ENCODE measurements around the gene LST1. TPM values are rescaled to one million over a fixed set of nuclear protein-coding genes. Genes with fewer than 3 reads are reported as not detected.

Gene LST1
- total and polyA plus RNA-seq, 2 of the 8 experiments (the other 6 are each of a cell fraction or from before 2014, with no cell fraction given) = not detected

DNA sequence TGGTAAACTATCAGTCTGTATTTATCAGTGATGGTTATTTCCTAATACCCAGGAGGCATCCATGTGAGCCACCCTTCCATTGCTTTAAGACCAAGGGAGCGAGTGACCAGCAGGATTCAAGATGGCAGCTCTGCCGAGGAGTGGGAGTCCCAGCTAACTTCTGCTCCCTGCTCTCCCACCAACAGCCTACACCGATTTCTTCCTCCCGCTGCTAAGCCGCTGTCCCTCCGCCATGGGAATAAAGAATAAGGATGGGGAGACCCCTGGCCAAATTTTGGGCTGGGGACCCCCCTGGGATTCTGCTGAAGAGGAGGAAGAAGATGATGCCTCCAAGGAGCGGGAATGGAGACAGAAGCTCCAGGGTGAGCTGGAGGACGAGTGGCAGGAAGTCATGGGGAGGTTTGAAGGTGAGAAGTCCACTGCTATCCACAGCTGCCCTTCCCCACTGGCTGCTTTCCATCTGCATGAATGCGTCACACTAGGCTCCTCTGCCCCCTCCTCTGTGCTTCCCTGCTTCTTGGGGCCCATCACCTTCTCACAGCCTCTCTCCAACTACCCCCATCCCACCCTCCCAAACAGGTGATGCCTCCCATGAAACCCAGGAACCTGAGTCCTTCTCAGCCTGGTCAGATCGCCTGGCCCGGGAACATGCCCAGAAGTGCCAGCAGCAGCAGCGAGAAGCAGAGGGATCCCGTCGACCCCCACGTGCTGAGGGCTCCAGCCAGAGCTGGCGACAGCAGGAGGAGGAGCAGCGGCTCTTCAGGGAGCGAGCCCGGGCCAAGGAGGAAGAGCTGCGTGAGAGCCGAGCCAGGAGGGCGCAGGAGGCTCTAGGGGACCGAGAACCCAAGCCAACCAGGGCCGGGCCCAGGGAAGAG, 28.4 kb upstream of the LST1 start (continued):
- TF ChIP-seq TBP (IDR thresholded peaks at IDR 0.05; ENCODE audit: low read depth, low read length) (no peak), EGR1 (IDR thresholded peaks at IDR 0.05; ENCODE audit: borderline replicate concordance, low read depth, low read length) (no peak)
